K562 (cell line): ENCODE measurements around the gene SLC34A3. TPM values are rescaled to one million over a fixed set of nuclear protein-coding genes. Genes with fewer than 3 reads are reported as not detected.
A peak's percentile ranks its signal among the peaks of the same experiment; 100 is the strongest.

ENCODE experiments used
- POLR2G ChIP-seq: fragments of 200-400 bp; formaldehyde crosslinking; IDR thresholded peaks from 2 replicates; pipeline ENCODE4 v1.6.1; 2017; ENCODE audit warnings: low read depth, mild to moderate bottlenecking, antibody characterized with exemption, low read length, moderate library complexity
- polyA plus RNA-seq, 8 experiments: library from polyadenylated mRNA; depleted of rRNA in 4 of 8; stranded (reverse) in 5 of 8; unstranded in 3 of 8; fragments of >200 nt; fragmentation: Nextera tagmentation in 2 of 8; fragmentation: Illumina TruSeq in 1 of 8; extraction: Ambion mirVana in 2 of 8; extraction: Trizol in 1 of 8; gene quantifications; 2 replicates each; pipeline versions ENCODE4 v1.2.1 to v1.2.3, GENCODE V29; 2011 to 2014; ENCODE audit warnings: inconsistent platforms in 1 of 8, missing spikeins in 1 of 8
- total RNA-seq, 7 experiments: library from RNA; depleted of rRNA in 6 of 7; stranded (reverse); fragments of >200 nt in 6 of 7; fragmentation: Illumina TruSeq in 2 of 7; extraction: Trizol in 2 of 7; gene quantifications; 2 replicates each; pipeline versions ENCODE4 v1.2.1 to v1.2.3, GENCODE V29; 2011 to 2021; ENCODE audit warnings: low replicate concordance in 1 of 7
- TF ChIP-seq, protein P1 (sequence below), 2 experiments: fragments of 450-650 bp; formaldehyde crosslinking in 1 of 2; IDR thresholded peaks; 2 replicates each; pipeline versions ENCODE4 v1.4.0 to v1.6.1; 2014 to 2020; ENCODE audit warnings: mild to moderate bottlenecking in 2 of 2, borderline replicate concordance in 1 of 2, low read depth in 1 of 2

Gene SLC34A3
- total and polyA plus RNA-seq, 9 of the 15 experiments (the other 6 are each of a cell fraction or from before 2014, with no cell fraction given) = not detected

DNA sequence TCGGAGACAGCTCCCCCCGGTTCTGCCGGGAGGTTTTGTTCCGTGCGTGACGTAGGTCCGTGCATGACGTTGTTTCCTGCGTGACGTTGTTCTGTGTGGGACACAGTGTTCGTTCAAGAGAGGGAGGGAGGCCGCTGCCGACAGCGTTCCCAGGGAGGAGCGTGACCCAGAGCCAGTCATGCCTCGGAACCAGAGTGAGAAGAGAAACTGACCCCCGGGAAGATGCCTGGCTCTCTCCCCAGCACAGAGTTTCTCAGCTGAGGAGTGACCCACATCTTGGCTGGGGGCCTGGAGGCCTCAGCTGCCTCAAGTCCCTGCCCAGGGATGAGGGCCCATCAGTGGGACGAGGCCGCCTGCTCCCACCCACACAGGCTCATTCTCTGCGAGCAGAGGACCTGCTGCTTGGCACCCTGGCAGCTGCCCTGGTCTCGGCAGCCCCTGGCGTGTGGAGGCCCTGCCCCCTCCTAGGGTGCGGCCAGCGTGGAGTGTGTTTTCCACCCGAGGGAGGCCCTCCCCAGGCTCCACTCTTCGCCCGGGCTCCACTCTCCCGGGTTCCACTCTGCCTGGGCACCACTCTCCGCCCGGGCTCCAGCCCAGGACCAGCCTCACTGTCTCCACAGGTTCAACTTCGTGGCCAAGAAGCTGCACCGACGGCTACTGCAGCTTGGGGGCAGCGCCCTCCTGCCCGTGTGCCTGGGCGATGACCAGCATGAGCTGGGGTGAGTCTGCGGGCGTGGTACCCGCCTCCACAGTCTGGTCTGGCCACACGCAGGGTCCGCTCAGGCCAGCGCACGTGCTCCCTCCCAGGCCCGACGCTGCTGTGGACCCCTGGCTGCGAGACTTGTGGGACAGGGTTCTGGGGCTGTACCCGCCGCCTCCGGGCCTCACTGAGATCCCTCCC is 17.3 kb upstream of the SLC34A3 start (continued):
- TF ChIP-seq, protein P1, sequence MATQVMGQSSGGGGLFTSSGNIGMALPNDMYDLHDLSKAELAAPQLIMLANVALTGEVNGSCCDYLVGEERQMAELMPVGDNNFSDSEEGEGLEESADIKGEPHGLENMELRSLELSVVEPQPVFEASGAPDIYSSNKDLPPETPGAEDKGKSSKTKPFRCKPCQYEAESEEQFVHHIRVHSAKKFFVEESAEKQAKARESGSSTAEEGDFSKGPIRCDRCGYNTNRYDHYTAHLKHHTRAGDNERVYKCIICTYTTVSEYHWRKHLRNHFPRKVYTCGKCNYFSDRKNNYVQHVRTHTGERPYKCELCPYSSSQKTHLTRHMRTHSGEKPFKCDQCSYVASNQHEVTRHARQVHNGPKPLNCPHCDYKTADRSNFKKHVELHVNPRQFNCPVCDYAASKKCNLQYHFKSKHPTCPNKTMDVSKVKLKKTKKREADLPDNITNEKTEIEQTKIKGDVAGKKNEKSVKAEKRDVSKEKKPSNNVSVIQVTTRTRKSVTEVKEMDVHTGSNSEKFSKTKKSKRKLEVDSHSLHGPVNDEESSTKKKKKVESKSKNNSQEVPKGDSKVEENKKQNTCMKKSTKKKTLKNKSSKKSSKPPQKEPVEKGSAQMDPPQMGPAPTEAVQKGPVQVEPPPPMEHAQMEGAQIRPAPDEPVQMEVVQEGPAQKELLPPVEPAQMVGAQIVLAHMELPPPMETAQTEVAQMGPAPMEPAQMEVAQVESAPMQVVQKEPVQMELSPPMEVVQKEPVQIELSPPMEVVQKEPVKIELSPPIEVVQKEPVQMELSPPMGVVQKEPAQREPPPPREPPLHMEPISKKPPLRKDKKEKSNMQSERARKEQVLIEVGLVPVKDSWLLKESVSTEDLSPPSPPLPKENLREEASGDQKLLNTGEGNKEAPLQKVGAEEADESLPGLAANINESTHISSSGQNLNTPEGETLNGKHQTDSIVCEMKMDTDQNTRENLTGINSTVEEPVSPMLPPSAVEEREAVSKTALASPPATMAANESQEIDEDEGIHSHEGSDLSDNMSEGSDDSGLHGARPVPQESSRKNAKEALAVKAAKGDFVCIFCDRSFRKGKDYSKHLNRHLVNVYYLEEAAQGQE (IDR thresholded peaks at IDR 0.05; ENCODE audit: borderline replicate concordance) = 0 out of 2 replicates have a peak, but pooled peaks have one; percentile 10
- TF ChIP-seq, protein P1 (CRISPR knock-in tag; IDR thresholded peaks at IDR 0.05; ENCODE audit: low read depth) = no peak
- TF ChIP-seq POLR2G = peak; percentile 56; the same call in 1 of the 2 replicates
- TF ChIP-seq, all 486 proteins: peak for 4
